Esophagus mucosa (tissue), 1 donor: ENCODE results near the gene TENM4. TPM values are rescaled to one million over a fixed set of nuclear protein-coding genes. Genes with fewer than 3 reads are reported as not detected.

Experiments used
- ATAC-seq: fragments of 200-7000 bp; cut with Tn5 transposase; one replicate; pipeline ENCODE4 v1.9.1; 2020
- total RNA-seq: library from RNA; stranded (reverse); gene quantifications from one replicate; pipeline ENCODE4 v1.2.4, GENCODE V29; 2023
- donor health status: DM: yes; HTN: yes; CAD: no.

The TENM4 gene
- total RNA-seq, 1 donor from 2014 or later = 21.8 TPM

DNA sequence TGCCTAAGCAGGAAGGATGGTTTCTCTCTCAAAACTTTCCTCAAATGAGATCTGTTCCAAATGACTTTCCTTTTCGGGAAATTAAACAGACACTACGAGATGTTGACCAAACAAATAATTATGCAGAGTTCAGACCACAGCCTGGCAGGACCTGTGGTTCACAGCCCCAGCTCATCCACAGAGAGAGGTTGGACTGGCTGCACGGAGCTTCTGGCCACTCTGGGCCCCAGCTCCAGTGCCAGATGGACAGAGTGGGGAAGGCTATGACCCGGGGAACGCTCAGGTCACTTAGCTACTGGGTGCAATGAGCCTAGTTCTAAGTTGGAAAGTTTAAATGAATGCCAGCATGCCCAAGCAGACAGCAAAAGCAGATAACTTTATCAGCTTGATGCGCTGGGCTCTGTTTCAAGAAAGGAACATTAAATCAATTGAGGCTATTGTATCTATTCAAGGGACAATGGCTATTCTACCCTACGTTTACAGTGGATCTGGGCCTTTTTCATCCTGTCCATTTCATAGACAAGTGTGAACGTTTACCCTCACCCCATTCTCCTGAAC lies 710.5 kb downstream of the TENM4 start:
- ATAC-seq = no peak

DNA sequence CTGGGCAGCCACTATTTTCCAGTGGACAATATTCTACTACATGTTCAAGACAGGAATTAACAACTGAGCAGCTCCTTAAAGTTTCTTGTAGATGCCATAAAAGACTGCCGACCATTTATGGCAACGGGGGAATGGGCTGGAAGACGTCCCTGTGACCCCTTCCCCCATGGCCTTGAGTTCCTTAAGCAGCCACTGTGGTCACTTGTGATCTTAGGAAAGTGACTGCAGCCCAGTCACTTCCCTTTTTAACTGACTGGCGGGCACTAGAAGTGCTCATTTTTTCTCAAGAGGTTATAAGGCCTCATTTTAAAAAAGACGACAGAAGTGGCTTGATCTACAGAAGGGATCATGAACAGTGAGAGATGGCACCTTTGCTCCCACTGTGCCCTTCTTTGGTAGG lies 713.0 kb downstream of the TENM4 start:
- ATAC-seq = no peak

GRCh38 chr11:78725200-78725599 lies 715.6 kb downstream of the TENM4 start:
- ATAC-seq = no peak

GRCh38 chr11:78722786-78723185 lies 718.0 kb downstream of the TENM4 start:
- ATAC-seq = no peak

- no peak for ATAC-seq
Measured at GRCh38 chr11:78720281-78720989, 720.4 kb downstream of the TENM4 start.

- no peak for ATAC-seq
Measured at GRCh38 chr11:78717041-78717440, 723.8 kb downstream of the TENM4 start.

DNA sequence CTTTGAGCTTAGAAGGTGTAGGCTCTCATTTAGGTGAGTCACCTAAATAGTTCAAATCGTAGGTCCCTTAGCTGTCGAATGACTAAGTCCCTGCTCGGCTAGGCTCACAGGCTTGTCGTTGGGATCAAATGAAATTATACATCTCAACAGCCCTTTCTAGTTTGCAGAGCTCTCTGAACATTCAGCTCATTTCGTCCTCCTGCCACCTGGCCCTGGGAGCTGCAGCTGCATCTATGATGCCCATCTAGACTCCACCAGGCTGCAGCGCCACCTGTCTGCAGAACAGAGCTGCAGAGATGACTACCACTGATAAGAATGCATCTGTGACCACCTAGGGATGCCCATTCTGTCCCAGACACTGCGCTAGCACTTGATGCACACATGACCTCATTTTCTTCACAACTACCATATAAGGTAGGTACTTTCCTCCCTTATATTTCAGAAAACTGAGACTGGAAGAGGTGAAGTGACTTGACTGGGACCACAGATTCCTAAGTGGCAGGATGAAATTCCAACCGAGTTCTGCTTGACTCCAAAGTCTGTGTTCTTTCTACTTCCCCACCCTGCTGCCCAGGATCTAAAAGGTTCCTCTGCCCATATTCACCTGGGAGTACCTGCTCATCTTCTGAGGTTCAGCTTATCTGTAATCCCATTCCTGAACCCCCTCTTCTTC lies 725.1 kb downstream of the TENM4 start:
- ATAC-seq = peak; percentile 91

DNA sequence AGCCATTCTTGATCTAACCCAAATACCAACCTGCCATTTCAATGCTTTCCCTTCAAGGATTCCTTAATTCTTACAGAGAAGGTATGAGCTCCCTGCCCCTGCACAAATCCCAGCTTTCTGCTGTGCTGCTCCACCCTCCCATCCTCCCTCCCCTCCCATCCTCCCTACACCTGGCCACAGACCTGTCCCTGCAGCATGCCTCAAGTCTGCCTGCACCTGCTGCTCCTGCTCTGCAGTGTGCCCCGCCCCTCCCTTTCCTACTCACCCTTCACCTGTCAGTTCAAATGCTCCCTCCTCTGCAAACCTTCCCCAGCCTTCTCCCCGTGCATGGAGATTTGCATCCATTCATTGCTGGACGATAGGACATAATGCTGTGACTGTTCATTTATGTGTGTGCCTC lies 726.3 kb downstream of the TENM4 start:
- ATAC-seq = peak; percentile 86

DNA sequence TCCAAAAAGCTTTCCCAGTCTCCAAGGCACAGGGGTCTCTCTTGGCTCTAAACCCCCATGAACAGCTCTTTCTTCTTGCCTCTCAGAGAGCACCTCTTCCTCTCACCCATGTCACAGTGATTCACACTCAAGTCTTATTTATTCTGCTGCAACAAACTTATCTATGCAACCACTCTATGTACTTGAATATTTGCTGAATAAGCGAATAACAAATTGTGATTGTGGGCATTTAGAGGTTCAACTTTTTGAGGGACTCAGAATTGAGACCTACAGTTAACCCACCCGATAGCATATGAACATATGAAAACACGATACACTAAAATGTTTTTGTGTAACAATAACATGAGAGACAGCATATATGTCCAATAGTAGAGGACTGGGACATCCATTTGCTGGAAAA lies 729.1 kb downstream of the TENM4 start:
- no peak for ATAC-seq

DNA sequence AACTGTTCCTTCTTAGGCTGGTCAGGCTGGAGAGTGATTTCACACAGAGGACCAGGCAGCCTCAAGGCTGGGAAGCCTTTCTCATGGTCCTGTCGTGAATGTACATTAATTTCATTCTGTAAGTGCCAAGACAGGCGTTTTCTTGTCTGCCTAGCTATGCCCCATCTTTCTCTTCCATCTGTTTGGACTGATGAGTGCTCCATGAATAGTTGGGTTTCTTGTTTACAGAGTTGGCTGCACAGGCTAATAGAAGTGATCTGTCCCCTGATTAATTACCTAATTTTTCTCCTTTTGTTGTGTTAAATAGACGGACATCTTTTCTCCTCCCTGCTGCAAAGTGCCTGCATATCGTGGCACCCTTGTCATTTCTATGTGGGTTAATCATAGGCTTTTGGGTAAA lies 730.4 kb downstream of the TENM4 start:
- ATAC-seq = no peak

DNA sequence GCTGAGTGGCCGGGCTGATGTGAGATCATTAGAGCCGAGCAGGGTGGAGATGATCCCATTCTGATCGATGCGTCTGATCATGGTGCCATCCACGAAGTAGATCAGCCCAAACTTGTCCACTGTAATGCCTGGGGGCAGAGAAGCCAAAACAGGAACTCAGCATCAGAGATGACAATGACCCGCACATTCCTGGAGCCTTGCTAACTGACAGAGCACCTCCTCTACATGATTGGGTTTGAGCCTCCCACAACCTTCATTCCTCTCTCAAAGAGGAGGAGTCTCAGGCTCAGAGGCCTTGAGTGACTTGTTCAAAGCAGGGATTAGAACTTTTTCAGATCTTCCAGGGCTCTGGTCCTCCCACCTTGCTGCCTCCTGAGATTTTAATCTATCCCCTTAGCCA lies 732.4 kb downstream of the TENM4 start:
- ATAC-seq = peak; percentile 86

DNA sequence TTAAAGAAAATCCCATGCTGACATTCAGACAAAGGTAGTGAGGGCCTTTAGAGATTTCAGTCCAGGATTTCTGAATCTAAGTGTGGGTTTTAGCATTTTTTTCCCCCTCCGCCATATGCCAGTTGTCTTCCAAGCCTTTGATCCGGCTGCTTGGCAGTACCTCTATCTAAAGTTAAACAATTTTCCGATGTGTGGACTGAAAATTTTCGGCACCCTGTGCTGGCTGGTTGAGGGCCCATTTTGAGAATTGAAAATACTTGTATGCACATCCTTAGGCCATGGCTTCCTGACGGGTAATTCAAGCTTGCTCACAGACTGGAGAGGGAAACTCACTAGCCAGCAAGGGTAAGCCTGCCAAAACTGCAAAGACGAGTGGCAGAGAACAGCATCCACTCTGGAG lies 734.3 kb downstream of the TENM4 start:
- ATAC-seq = no peak

DNA sequence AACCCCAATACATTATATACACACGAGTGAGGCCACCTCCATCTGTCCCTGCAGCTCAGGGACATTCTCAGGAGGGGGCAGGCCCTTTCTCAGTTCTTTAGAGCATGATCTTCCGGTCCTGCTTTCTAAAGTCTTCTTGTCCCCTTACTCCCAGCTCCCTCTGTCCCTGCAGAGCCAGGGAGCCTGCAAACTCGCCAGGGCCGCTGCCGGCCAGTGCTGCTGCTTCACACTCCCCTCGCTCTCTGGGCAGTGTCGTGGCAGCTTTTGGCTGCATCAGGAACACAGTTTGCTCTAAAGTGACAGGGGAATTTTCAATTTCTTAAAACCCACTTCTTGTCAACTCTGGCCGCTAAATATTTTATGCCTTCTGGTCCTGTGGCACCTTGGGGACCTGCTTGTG lies 736.0 kb downstream of the TENM4 start:
- ATAC-seq = no peak

- ATAC-seq = no peak
Measured at GRCh38 chr11:78699609-78700135, 741.2 kb downstream of the TENM4 start.

- peak; percentile 55 for ATAC-seq
Measured at GRCh38 chr11:78698612-78699011, 742.2 kb downstream of the TENM4 start.

- ATAC-seq = no peak
Measured at GRCh38 chr11:78696177-78696576, 744.7 kb downstream of the TENM4 start.

DNA sequence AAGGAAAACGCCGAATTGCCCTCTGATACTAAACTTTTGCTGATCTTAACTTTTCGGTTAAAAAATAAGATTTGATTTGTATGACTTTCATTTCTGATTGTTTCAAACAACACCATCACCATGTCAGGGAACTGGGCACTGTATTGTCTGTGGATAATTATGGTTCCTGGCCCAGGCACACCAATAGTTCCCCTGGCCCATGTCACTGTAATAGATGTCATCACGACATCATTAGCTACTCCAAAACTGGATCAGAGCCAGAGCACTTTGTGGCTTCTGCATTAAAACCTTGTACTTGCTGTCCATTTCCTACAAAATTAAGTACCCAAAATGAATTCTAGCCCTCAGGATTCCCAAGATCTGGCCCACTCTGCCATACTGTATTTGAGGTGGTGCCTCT lies 746.7 kb downstream of the TENM4 start:
- ATAC-seq = no peak

DNA sequence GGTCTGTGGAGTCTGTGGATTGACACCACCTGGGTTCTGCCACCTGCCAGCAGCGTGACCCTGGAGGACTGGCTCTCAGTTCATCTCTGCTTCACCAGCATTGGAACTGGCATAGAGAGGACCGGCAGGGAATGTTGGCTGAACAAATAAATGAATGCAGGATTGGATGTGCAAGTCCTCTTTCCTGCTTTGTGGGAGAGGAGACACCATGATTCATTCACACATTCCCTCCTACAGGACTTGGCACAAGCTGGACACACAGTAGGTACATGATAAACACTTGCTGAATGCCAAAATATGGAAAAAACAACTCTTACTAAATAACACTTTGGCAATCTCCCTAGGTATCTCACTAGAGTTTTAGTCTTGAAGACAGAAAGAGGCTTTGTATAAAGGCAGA lies 749.6 kb downstream of the TENM4 start:
- no peak for ATAC-seq

DNA sequence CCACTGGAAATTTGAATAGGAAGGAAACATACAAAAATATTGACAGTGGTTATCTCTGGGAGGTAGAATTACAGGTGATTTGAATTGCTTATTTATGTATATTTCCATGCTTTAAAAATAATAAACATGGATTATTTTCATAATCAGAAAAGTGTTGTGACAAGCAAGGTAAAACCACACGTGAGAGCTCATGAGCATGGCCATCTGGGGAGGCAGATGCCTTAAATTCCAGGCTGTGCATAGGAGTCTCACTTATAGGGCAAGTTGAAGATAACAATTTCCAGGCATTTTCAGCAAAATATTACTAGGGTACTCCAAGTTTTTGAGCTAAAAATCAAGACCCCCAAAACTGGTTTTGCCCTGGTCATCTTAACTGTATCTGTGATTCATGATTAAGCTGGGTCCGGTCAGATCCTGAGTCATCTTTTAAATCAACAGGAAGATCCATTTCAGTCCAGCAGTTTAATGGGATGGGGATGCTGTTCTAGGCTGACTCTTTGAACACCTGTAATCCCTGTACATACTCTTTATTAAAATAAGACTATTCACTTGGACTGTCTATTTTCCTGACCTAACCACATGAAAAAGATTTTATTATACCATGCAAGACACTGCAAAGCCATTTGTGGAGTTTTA lies 750.4 kb downstream of the TENM4 start:
- ATAC-seq = no peak

DNA sequence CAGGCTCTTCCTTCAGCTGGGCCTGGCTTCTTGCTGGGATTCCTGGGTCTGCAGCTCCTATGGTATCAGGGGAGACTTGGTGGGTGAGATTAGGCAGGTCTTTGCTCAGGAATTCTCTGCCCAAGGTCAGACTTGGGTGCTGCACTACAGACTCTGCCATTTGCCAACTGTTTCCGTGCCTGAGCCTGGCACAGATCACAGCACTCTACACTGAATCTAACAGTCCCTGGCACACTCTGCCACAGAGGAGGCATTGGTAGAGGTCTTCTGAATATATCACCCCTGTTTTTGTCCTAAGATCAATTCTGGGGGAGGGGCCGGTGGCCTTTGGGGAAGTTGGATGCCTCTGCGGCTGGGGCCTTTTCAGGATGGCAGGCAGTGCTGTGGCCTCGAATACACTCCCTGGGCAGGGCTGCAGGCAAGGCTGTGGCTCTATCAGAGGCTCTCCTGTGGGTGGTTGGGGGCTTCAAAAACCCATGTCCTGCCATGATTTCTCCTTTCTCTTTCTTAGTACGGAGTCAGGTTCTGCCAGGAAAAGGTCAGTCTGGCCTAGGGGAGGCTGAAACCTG lies 751.2 kb downstream of the TENM4 start:
- no peak for ATAC-seq

DNA sequence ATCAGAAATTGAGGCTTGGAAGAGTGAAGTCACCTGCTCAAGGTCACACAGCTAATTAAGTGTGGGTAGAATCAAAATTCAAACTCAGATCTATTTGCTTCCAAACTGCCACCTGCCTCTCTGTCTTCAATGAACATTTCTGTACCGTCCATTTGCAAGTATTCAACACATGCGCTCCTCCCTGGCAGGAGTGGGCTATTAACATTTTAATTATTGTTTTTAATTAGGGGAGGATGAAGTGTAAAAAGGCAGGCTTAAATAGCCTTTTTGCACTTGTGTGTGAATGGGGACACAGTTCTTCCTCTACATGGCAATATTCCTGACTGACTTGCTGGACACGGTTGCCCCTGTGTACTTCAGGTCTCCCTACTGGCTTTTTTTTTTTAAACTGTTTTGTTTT lies 751.7 kb downstream of the TENM4 start:
- no peak for ATAC-seq

- no peak for ATAC-seq
Measured at GRCh38 chr11:78688460-78688859, 752.4 kb downstream of the TENM4 start.

GRCh38 chr11:78685156-78685555 lies 755.7 kb downstream of the TENM4 start:
- no peak for ATAC-seq
